Gastroesophageal sphincter (tissue), 4 donors: ENCODE measurements around the gene AUNIP. TPM values are rescaled to one million over a fixed set of nuclear protein-coding genes. Genes with fewer than 3 reads are reported as not detected.

ENCODE experiments used
- ATAC-seq: fragments of 150-250 bp; one replicate; pipeline ENCODE4 v1.9.1; 2016; ENCODE audit warnings: mild to moderate bottlenecking, moderate library complexity
- H3K27ac ChIP-seq, 4 donors: fragments of 200-600 bp; sonication (generic) in 3 of 4; 1 replicate in 3 of 4; 2 replicates in 1 of 4; pipeline ENCODE4 v1.5.1; 2016 to 2019
- H3K27me3 ChIP-seq: fragments of 200-600 bp; sonication (generic); one replicate; pipeline ENCODE4 v1.5.1; 2019
- H3K36me3 ChIP-seq, 2 donors: fragments of 200-600 bp; sonication (generic); one replicate each; pipeline ENCODE4 v1.5.1; 2019; ENCODE audit warnings: control low read depth in 1 of 2
- H3K4me1 ChIP-seq, 3 donors: fragments of 200-600 bp; sonication (generic); 1 replicate in 2 of 3; 2 replicates in 1 of 3; pipeline ENCODE4 v1.5.1; 2016 to 2019; ENCODE audit warnings: control low read depth in 2 of 3
- H3K4me3 ChIP-seq, 2 donors: fragments of 200-600 bp; sonication (generic); one replicate each; pipeline ENCODE4 v1.5.1; 2019; ENCODE audit warnings: mild to moderate bottlenecking in 1 of 2, moderate library complexity in 1 of 2
- H3K9me3 ChIP-seq, 3 donors: fragments of 200-600 bp; sonication (generic); one replicate each; pipeline ENCODE4 v1.5.1; 2017 to 2019; ENCODE audit warnings: control low read depth in 2 of 3
- CTCF ChIP-seq, 4 experiments: fragments of 200-600 bp in 2 of 4; fragments of 450-650 bp in 2 of 4; sonication (generic) in 1 of 4; IDR thresholded peaks; one replicate each; pipeline ENCODE4 v1.5.1; 2017 to 2019; ENCODE audit warnings: antibody characterized with exemption in 4 of 4, mild to moderate bottlenecking in 2 of 4, moderate library complexity in 2 of 4
- EP300 ChIP-seq: sonication (generic); formaldehyde crosslinking; IDR thresholded peaks from one replicate; pipeline ENCODE4 v1.6.1; 2017; ENCODE audit warnings: antibody characterized with exemption, mild to moderate bottlenecking
- POLR2A ChIP-seq, 2 donors: fragments of 450-650 bp; IDR thresholded peaks; one replicate each; pipeline ENCODE4 v1.6.1; 2017; ENCODE audit warnings: antibody characterized with exemption in 2 of 2, mild to moderate bottlenecking in 2 of 2, moderate library complexity in 1 of 2
- POLR2AphosphoS5 ChIP-seq: sonication (generic); formaldehyde crosslinking; IDR thresholded peaks from one replicate; pipeline ENCODE4 v1.6.1; 2017; ENCODE audit warnings: antibody characterized with exemption
- WGBS, 2 donors: methylation state at CpG; one replicate each; pipeline ENCODE4 v1.1.5; 2018; ENCODE audit warnings: low coverage in 1 of 2; 5-methylcytosine and 5-hydroxymethylcytosine counted together
- total RNA-seq, 4 donors: library from RNA; depleted of rRNA; stranded (reverse); fragments of >200 nt; gene quantifications; one replicate each; pipeline ENCODE4 v1.1.0, GENCODE V29; 2016

Gene AUNIP
- total RNA-seq, 4 donors from 2014 or later, result 0.52 to 1.1 TPM; not detected in 2

GRCh38 chr1:25802915-25803314 is 56.3 kb downstream of the AUNIP start:
- Histone ChIP-seq H3K4me3 (no peak overlapping the region), H3K27me3 (no peaks in the 10 kb centered on the region), H3K36me3 (peaks cover 0 to 30% of the 10 kb centered on the region in 2 donors), H3K9me3 (no peaks in the 10 kb centered on the region), H3K27ac (peak overlapping the region in 2 of 4 donors; percentile 3 to 12), H3K4me1 (peaks cover 0 to 94% (median 35%) of the 10 kb centered on the region in 3 donors)
- 58 to 79% methylated on average over 2 to 4 of the region's 6 CpGs for WGBS, 2 donors
- no peak for TF ChIP-seq POLR2AphosphoS5
- TF ChIP-seq CTCF (IDR thresholded peaks at IDR 0.05), result no peak
- TF ChIP-seq POLR2A (IDR thresholded peaks at IDR 0.05), result no peak
- TF ChIP-seq EP300, result no peak
- no peak for ATAC-seq

DNA sequence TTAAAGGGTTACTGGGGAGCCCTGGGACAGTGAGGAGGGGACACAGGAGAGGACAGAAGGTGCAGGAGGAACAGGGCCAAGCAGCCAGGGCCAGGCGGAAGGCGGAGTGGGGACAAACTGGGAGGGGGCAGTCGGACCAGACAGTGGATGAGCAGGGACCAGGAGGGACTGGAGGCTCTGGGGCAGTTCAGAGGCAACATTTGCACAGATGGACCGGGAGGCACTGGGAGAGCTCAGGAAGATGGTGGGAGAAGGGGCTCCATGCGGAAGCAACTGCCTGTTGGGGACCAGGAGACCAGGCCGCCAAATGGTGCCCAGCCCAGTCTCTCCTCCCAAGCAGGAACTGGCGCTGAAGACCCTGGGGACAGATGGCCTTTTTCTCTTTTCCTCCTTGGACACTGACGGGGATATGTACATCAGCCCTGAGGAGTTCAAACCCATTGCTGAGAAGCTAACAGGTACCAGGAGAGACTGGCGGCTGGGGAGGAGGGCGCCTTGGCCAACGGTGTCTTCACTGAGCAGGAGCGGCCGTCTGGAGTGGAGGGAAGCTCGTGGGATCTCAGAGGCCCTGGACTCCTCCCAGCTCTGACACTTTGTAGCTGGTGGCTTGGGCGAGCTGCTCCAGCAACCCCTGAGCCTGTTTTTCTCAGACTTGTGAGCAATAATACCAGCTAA is 58.4 kb downstream of the AUNIP start:
- peak; percentile 1 for ATAC-seq
- peaks cover 0 to 88% (median 28%) of the 10 kb centered on the region in 3 donors for H3K4me1 ChIP-seq

GRCh38 chr1:25799935-25800702 is 59.1 kb downstream of the AUNIP start, which contains the start of gene SELENON:
SELENON (plus strand) TSS chr1:25800193; CDS start chr1:25800231, 38 bp downstream.
- no peaks in the 10 kb centered on the region for H3K27me3 ChIP-seq
- WGBS, 2 donors, result 0 to 17% methylated on average over 1 to 2 of the region's 91 CpGs
- ATAC-seq, result peak; percentile 84
- TF ChIP-seq POLR2AphosphoS5 (peak; percentile 56), EP300 (no peak), POLR2A (IDR thresholded peaks at IDR 0.05) (peak in 1 of 2 donors; percentile 21), CTCF (IDR thresholded peaks at IDR 0.05) (no peak)
- peaks cover 0 to 3% of the 10 kb centered on the region in 2 donors for H3K36me3 ChIP-seq
- no peaks in the 10 kb centered on the region for H3K9me3 ChIP-seq
- peak within 1 kb of the TSS; percentile 69 to 73 for H3K4me3 ChIP-seq
- peaks cover 0 to 81% (median 28%) of the 10 kb centered on the region in 3 donors for H3K4me1 ChIP-seq
- peak within 1 kb of the TSS; percentile 35 to 92 (median 89) for H3K27ac ChIP-seq

More for the DNA sequence above, 58.4 kb downstream of the AUNIP start:
- WGBS, 2 donors, result 24% methylated on average over 5 of the region's 15 CpGs
- Histone ChIP-seq H3K36me3 (peaks cover 0 to 11% of the 10 kb centered on the region in 2 donors), H3K4me3 (peak overlapping the region; percentile 69 to 73), H3K9me3 (no peaks in the 10 kb centered on the region), H3K27me3 (no peaks in the 10 kb centered on the region), H3K27ac (peak overlapping the region; percentile 30 to 92 (median 86))
- TF ChIP-seq POLR2AphosphoS5 (no peak), POLR2A (IDR thresholded peaks at IDR 0.05) (no peak), EP300 (no peak), CTCF (IDR thresholded peaks at IDR 0.05) (no peak)

- no peak for ATAC-seq
- 19 to 37% methylated on average over 3 to 6 of the region's 12 CpGs for WGBS, 2 donors
- TF ChIP-seq CTCF (IDR thresholded peaks at IDR 0.05), result no peak
- Histone ChIP-seq H3K4me3 (peak overlapping the region; percentile 35 to 73), H3K27me3 (no peaks in the 10 kb centered on the region), H3K9me3 (no peaks in the 10 kb centered on the region), H3K27ac (peak overlapping the region; percentile 35 to 92 (median 89)), H3K36me3 (no peaks in the 10 kb centered on the region), H3K4me1 (peaks cover 0 to 74% (median 28%) of the 10 kb centered on the region in 3 donors)
Observed at GRCh38 chr1:25799352-25799934, 59.8 kb downstream of the AUNIP start.
